NCI-H1930 (cell line): ENCODE measurements around the gene CCL22.
"Not testable (repeated sequence)": the region's sequence is repeated elsewhere in the genome, so short reads cannot be mapped to it uniquely, and the experiment has no call there.

Experiments
- DNase-seq, 2 experiments: peaks; one replicate each; lab custom pipeline; 2025; lab: John Stamatoyannopoulos, UW

The CCL22 gene

DNA sequence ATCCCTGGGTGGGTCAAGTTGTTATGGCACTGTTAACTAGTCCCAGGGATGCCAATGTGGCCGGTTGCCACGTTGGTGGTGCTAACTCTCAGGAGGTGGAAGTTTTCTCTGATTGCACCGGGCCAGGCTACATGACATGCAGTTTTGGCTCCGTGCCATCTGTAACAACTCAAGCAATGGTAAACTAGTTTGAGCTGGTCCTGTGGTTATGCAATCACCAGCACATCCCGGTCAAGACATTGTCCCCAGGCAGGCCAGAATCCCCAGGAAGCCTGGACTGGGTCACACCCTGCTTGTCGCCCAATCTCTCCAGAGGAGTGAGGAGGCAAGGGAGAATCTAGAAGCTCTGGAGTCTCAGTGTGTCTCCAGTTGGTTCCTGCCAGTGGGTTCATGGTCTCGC, 35.9 kb downstream of the CCL22 start:
- DNase-seq: no peak

- DNase-seq: no peak
Observed at GRCh38 chr16:57395026-57395425, 36.4 kb downstream of the CCL22 start.

DNA sequence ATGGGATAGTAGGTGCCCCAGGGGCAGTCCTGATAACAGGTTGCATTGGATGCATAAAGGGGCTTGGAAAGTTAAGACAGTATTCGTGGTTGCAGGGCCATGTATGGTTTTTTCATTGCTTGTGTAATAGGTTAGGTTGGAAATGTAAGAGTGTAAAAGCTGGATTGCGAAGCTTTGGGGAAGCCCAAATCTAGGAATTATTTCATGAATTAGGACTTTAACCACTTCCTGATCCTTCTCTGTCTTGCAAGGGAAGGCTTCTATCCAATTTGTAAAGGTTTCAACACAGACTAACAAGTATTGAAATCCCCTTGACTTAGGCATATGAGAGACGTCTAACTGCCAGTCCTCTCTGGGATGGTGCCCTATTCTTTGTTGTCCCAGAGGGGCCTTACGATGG, 38.2 kb downstream of the CCL22 start:
- DNase-seq: no peak

- not testable (repeated sequence) for DNase-seq
Observed at GRCh38 chr16:57397493-57397892, 38.9 kb downstream of the CCL22 start.

DNA sequence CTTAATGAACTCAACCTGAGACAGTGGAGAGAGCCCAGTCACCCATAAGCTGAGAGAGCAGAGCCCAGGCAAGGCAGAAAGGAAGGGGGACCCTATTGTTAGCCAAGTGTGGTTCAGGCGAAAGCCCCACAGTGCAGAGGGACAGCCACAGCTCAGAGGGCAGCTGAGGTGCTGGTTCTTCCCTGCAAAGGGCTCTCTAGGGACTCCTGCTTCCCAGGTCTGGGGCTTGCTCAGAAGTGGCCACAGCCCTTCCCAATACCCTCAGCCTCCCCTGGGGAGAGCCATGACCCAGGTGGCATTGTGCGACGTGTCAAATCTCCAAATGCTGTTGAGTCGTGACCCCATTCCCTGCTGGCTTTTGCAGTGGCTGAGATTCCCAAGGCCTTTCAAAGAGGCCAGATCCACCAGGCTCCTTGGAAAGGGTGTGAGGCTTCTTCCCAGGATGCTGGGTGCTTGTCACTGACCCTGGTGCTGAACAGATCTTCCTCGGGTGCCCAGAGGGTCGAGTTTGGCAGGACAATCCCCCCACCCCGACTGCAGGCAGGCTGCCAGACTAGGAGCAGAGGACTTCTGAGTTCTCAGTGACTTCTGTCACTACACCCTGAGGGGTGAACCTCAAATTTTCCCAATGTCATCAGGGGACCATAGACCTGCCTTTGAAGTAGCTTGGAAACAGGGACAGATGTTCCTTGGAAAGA, 43.5 kb downstream of the CCL22 start:
- DNase-seq: no peak

DNA sequence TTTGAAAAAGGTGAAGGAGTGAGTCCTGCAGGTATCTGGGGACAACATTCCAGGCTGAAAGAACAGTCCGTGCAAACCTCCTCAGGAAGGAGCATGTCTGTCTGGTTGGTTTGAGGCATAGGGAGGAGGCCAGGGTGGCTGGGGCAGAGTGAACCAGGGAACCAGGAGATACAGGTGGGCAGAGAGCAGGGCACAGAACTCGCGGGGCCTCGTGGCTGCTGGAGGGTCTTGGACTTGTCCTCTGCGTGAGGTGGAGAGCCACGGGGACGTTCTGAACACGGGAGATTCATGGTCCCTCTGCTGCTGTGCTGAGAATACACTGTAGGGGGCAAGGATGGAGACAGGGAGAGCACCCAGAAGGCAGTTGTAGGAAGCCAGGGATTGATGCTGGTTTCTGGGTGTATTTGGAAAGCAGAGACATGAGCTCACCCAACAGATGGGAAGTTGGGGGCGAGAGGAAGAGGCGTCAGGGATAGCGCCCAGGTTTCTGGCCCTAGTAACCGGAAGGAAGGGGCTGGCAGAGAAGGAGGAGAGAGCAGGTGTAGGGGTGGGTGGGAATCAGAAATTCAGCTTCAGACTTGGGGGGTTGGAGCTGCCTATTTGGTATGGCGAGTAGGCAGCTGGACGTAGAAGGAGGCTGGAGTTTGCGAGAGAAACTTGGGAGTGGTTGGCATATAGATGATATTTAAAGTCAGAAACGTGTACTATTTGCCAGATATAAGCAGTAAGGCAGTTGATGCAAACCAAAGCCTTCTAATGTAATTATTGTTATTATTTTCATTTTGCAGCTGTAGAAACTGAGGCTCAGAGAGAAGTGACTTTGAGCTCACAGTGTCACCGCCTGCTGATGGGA, 45.6 kb downstream of the CCL22 start, which contains the start of gene CCL17:
Gene CCL17, plus strand, starts transcription at position 803 of the 853 bp plus-strand sequence. CDS start 9,166 bp downstream, outside the sequence.
- no peak for DNase-seq

GRCh38 chr16:57405097-57405496, 46.5 kb downstream of the CCL22 start:
- no peak for DNase-seq

DNA sequence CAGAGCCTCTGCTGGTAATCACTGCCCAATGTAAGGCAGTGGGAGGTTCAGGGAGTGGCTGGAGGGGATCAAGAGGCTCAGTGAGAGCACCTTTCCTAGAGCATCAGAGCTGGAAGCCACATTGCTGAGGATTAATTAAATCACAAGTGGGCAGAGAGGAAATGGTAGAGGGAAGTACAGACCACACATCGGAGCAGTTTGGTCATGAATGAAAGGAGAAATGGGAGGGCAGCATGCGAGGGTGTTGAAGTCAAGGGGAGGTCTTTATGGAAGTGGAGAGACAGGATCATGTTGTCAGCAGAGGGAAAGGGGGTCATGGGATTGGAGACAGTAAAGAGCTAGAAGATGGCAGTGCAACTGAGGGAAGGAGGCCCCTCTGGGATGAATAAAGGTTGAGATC, 48.3 kb downstream of the CCL22 start:
- DNase-seq: no peak

DNA sequence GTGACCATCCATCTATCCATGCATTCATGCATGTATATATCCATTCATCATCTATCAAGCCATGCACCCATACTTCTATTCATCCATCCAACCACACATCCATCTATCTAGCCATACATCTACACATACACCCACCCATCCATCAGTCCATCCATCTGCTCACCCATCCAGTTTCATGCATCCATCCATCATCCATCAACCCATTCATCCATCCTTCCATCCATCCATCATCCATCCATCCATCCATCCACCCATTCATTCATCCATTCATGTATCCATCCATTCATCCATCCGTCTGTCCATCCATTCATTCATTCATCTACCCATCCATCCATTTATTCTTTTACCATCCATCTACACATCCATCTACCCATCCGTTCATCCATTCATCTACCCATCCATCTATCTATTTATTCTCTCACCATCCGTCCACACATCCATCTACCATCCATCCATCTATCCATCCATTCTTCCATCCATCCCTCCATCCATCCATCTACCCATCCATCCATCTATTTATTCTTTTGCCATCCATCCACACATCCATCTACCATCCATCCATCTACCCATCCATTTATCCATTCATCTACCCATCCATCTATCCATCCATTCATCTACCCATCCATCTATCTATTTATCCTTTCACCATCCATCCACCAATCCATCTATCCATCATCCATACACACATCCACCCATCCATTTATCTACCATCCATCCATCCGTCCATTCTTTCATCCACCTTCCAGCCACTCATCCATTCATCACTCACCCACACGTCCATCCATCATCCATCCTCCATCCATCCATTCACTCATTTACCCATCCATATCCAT, 49.2 kb downstream of the CCL22 start:
- no peak for DNase-seq

DNA sequence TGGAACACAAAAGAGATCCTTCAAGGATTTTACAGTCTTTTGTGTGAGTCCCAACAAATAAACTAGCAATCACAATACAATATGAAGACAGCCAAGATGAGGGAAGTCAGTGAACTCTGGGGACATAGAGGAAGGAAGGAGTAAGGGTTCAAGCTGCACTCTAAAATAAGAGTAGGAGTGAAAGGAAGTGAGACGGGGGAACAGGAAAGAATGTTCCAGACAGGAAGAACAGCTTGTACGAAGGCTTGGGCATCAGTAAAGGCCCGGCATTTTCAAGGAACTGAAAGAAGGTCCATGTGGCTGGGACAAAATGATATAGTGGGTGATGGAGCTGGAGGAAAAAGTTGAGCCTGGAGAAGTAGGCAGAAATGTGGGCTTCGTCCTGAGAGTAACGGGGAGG, 50.5 kb downstream of the CCL22 start:
- DNase-seq: no peak

GRCh38 chr16:57409870-57410587, 51.4 kb downstream of the CCL22 start:
- no peak for DNase-seq

DNA sequence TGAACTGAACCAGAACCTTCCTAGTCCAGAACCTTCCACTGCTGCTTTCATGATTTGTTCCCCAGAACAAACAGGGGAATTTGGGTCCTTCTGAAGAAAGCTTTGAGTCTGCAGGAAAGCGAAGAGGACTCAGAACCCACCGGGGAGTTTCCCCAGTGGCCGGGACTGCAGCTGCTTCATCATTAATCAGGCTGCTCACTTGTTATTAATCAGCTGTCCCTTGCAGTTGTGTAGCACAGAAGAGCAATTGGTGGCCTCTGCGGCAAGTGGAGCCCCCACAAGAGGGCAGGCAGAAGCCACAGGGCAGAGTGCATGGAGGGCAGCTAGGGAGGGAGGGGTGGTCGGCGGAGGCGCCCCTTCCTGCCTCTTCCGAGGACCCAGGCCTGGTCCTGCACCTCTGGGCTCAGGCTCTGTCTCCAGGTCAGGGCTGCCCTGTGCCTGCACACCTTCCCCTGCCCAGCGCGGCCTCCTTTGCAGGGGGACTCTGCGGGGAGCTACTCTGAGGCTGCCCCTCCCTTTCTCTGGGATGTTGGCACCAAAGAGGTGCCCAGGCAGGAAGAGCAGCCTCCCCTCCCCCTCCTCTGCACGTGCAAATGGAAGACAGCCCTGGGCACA, 52.9 kb downstream of the CCL22 start:
- DNase-seq: no peak

DNA sequence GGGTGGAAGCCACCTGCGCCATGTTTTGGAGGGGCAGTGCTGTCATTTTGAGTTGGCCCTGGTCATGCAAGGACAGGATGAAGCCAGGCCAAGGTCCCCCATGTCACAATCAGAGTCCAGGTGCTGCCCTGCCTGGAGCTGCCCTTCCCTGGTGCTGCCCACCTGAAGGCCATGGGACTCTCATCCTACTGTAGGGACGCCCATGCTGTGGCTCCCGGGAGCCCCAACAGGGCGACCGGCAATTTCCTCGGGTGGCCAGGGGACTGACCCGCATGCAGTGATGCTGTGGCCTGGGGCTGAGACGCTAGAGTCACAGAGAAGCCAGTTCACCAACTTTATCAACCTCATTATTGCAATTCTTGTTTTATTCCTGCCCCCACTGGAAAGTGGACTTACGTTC, 54.0 kb downstream of the CCL22 start:
- no peak for DNase-seq

- no peak for DNase-seq
Observed at GRCh38 chr16:57413301-57413730, 54.7 kb downstream of the CCL22 start.

DNA sequence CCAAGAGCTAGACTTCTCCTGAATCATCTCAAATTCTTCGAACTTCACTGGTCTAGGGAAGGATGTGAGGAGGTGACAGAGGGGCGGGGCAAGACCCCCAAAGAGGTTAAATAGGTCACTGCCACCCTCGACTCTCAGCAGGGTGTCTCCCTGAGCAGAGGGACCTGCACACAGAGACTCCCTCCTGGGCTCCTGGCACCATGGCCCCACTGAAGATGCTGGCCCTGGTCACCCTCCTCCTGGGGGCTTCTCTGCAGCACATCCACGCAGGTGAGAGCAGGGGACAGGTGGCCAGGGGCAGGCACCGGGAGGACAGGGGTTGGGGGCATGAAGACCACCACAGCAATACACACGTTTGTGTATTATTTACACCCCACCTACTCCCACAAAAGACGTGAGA, 55.1 kb downstream of the CCL22 start:
- no peak for DNase-seq
